GM23248 (cell line): ENCODE data around the gene MLN. TPM values are rescaled to one million over a fixed set of nuclear protein-coding genes. Genes with fewer than 3 reads are reported as not detected.

Experiments
- DNase-seq: peaks from one replicate; pipeline ENCODE4 v3.0.0-alpha.2; 2015
- H2AFZ ChIP-seq: fragments of 200-600 bp; sonication (generic); 2 replicates; pipeline ENCODE4 v1.6.1; 2016; ENCODE audit warnings: antibody characterized with exemption
- H3F3A ChIP-seq: fragments of 200-600 bp; sonication (generic); 2 replicates; pipeline ENCODE4 v1.6.1; 2016; ENCODE audit warnings: mild to moderate bottlenecking, antibody characterized with exemption, mixed run types; ENCODE audit not compliant: insufficient read depth
- H3K27ac ChIP-seq: fragments of 200-600 bp; sonication (generic); 2 replicates; pipeline ENCODE4 v1.5.1; 2016; ENCODE audit warnings: mild to moderate bottlenecking
- H3K27me3 ChIP-seq: fragments of 200-600 bp; sonication (generic); replicated peaks from 2 replicates; pipeline ENCODE4 v1.6.1; 2016; ENCODE audit warnings: mild to moderate bottlenecking; ENCODE audit not compliant: insufficient read depth
- H3K36me3 ChIP-seq: fragments of 200-600 bp; sonication (generic); 2 replicates; pipeline ENCODE4 v1.6.1; 2016; ENCODE audit warnings: low read depth, mild to moderate bottlenecking
- H3K4me1 ChIP-seq: fragments of 200-600 bp; sonication (generic); 2 replicates; pipeline ENCODE4 v1.6.1; 2016; ENCODE audit warnings: mild to moderate bottlenecking; ENCODE audit not compliant: insufficient read depth
- H3K4me2 ChIP-seq: fragments of 200-600 bp; sonication (generic); one replicate; pipeline ENCODE4 v1.6.1; 2016; ENCODE audit warnings: mild to moderate bottlenecking; ENCODE audit not compliant: unreplicated experiment
- H3K4me3 ChIP-seq: fragments of 200-600 bp; sonication (generic); 2 replicates; pipeline ENCODE4 v1.5.1; 2016; ENCODE audit warnings: mild to moderate bottlenecking
- H3K79me2 ChIP-seq: fragments of 200-600 bp; sonication (generic); 2 replicates; pipeline ENCODE4 v1.6.1; 2016; ENCODE audit warnings: mild to moderate bottlenecking; ENCODE audit not compliant: insufficient read depth
- H3K9ac ChIP-seq: fragments of 200-600 bp; sonication (generic); 2 replicates; pipeline ENCODE4 v1.6.1; 2016; ENCODE audit warnings: mild to moderate bottlenecking
- H3K9me2 ChIP-seq: fragments of 200-600 bp; sonication (generic); 2 replicates; pipeline ENCODE4 v1.6.1; 2016; ENCODE audit warnings: mixed run types, mild to moderate bottlenecking, moderate library complexity; ENCODE audit not compliant: insufficient read depth
- H3K9me3 ChIP-seq: fragments of 200-600 bp; sonication (generic); one replicate; pipeline ENCODE4 v1.6.1; 2017; ENCODE audit warnings: low read depth
- H4K20me1 ChIP-seq: fragments of 200-600 bp; sonication (generic); 2 replicates; pipeline ENCODE4 v1.6.0; 2016; ENCODE audit not compliant: insufficient read depth
- EZH2 ChIP-seq: fragments of 200-600 bp; sonication (generic); IDR thresholded peaks from 2 replicates; pipeline ENCODE4 v1.6.1; 2018; ENCODE audit warnings: antibody characterized with exemption, mild to moderate bottlenecking; ENCODE audit not compliant: insufficient read depth, poor library complexity, severe bottlenecking
- EZH2phosphoT487 ChIP-seq: fragments of 200-600 bp; sonication (generic); IDR thresholded peaks from 2 replicates; pipeline ENCODE4 v1.6.1; 2018; ENCODE audit warnings: antibody characterized with exemption, moderate library complexity, mild to moderate bottlenecking, low read depth; ENCODE audit not compliant: insufficient read depth
- WGBS, 2 experiments: methylation state at CpG; one replicate each; pipeline ENCODE4 v1.1.6; 2015 to 2017; ENCODE audit warnings: low lambda C conversion rate in 2 of 2, low coverage in 1 of 2; ENCODE audit errors: missing lambda C conversion rate in 2 of 2; 5-methylcytosine and 5-hydroxymethylcytosine counted together
- in situ Hi-C: fragments of 300-500 bp; cut with MboI; formaldehyde crosslinking; loops from 2 replicates; pipeline ENCODE4 v1.15.0; 2020
- polyA plus RNA-seq: library from polyadenylated mRNA; unstranded; fragments of >200 nt; fragmentation: Nextera tagmentation; extraction: Ambion mirVana; gene quantifications from 2 replicates; pipeline ENCODE4 v1.2.1, GENCODE V29; 2016
- total RNA-seq: library from RNA; depleted of rRNA; stranded (reverse); fragments of >200 nt; shearing (Covaris generic); gene quantifications from 2 replicates; pipeline ENCODE4 v1.2.3, GENCODE V29; 2014

The MLN gene
- total and polyA plus RNA-seq, 2 experiments from 2014 or later = not detected

GRCh38 chr6:33765368-33765767 is 38.4 kb downstream of the MLN start:
- in situ Hi-C loops = loop anchor here (10.0 kb wide), 2 partner anchors 181 to 389 kb away; partner anchors contain the start of gene BAK1
- Histone ChIP-seq H3K27ac (no peak overlapping the region), H3K4me2 (no peak overlapping the region), H3K9ac (no peak overlapping the region), H4K20me1 (no peaks in the 10 kb centered on the region), H3K4me1 (peaks cover 12% of the 10 kb centered on the region), H3K9me2 (no peaks in the 10 kb centered on the region), H3F3A (no peaks in the 10 kb centered on the region), H3K36me3 (no peaks in the 10 kb centered on the region), H3K79me2 (no peaks in the 10 kb centered on the region), H3K27me3 (no peaks in the 10 kb centered on the region), H2AFZ (no peak overlapping the region), H3K9me3 (no peaks in the 10 kb centered on the region), H3K4me3 (no peak overlapping the region)
- no peak for DNase-seq
- no peak for TF ChIP-seq EZH2
- no peak for TF ChIP-seq EZH2phosphoT487
- WGBS, 2 experiments = 91 to 97% methylated on average over 9 of the region's 9 CpGs

DNA sequence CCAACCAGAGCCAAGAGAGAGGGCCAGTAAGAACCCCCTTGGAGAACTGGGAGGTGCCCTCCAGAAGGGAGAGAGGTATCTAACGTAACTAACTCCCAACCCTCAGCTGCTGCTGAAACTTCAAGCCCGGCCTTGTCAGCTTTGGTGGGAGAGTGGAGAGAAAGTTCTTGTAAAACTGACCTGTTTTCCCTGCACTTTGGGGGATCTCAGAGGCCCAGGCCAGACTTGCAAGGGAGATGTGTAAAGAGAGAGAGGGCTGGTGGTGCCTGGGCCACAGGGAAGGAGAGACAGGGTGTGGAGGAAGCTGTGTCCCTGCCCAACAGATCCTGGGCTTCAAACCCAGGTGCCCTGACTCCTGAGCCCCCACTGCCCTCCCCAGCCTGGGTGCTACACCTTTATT is 39.8 kb downstream of the MLN start:
- H3K4me2 ChIP-seq = no peak overlapping the region
- no peaks in the 10 kb centered on the region for H3K9me3 ChIP-seq
- no peak for DNase-seq
- no peaks in the 10 kb centered on the region for H3K9me2 ChIP-seq
- H3K4me1 ChIP-seq = peaks cover 4% of the 10 kb centered on the region; the same call in 1 of the 2 replicates
- no peaks in the 10 kb centered on the region for H3K36me3 ChIP-seq
- no peak overlapping the region for H3K27ac ChIP-seq
- no peaks in the 10 kb centered on the region for H3K79me2 ChIP-seq
- no peaks in the 10 kb centered on the region for H3F3A ChIP-seq
- H3K9ac ChIP-seq = no peak overlapping the region
- in situ Hi-C loops = loop anchor here (10.0 kb wide), 2 partner anchors 179 to 391 kb away; partner anchors contain the start of gene BAK1
- H4K20me1 ChIP-seq = no peaks in the 10 kb centered on the region
- no peaks in the 10 kb centered on the region for H3K27me3 ChIP-seq
- 92 to 94% methylated on average over 2 of the region's 2 CpGs for WGBS, 2 experiments
- no peak for TF ChIP-seq EZH2phosphoT487
- no peak for TF ChIP-seq EZH2
- no peak overlapping the region for H3K4me3 ChIP-seq
- no peak overlapping the region for H2AFZ ChIP-seq

DNA sequence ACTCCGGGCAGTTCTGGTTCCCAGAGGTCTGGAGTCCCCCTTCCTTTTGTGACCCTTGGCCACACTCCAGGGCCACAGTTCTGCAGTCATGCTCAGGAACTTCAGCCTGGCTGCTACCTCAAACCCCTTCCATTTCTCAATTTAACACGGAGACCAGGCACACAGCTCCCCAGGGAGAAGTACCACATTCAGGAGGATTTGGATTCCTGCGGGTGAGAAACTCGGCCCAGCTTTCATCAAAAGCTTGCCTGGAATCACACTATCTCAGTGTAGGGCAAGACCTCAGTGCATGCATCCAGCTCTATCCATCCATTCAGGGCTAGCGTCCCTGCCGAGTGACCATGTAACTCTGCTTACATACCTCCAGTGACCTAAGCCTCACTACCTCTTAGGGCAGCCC is 40.3 kb downstream of the MLN start:
- 67 to 69% methylated on average over 6 of the region's 6 CpGs for WGBS, 2 experiments
- H3K79me2 ChIP-seq = no peaks in the 10 kb centered on the region
- no peak for DNase-seq
- H3K36me3 ChIP-seq = no peaks in the 10 kb centered on the region
- H3K9ac ChIP-seq = no peak overlapping the region
- H3K27ac ChIP-seq = no peak overlapping the region
- H3K4me3 ChIP-seq = no peak overlapping the region
- no peaks in the 10 kb centered on the region; the same call in 1 of the 2 replicates for H3K4me1 ChIP-seq
- no peaks in the 10 kb centered on the region for H3K9me3 ChIP-seq
- no peaks in the 10 kb centered on the region for H3K9me2 ChIP-seq
- no peaks in the 10 kb centered on the region for H3F3A ChIP-seq
- H4K20me1 ChIP-seq = no peaks in the 10 kb centered on the region
- H3K27me3 ChIP-seq = no peaks in the 10 kb centered on the region
- in situ Hi-C loops = loop anchor here (10.0 kb wide), 2 partner anchors 179 to 391 kb away; partner anchors contain the start of gene BAK1
- H2AFZ ChIP-seq = no peak overlapping the region
- TF ChIP-seq EZH2 (no peak), EZH2phosphoT487 (no peak)
- no peak overlapping the region for H3K4me2 ChIP-seq

DNA sequence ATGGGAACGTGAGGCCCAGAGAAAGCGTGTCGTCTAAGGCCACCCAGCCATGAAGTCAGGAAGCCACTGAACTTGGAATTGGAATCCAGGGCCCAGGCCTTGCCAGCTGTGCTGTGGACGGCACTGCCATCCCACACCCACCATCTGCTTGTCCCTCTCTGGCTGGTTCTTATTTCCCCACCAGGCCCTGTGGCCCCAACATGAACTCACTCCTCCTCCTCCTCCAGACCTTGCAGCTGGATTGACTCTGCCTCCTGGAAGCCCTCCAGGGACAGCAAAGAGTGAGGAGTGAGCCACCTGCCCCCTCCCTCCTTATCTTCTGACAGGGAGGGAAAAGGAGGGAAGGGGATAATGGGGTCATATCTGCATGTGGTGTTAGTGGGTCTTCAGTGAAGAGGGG is 41.1 kb downstream of the MLN start:
- no peaks in the 10 kb centered on the region for H4K20me1 ChIP-seq
- H3K4me3 ChIP-seq = no peak overlapping the region
- in situ Hi-C loops = loop anchor here (10.0 kb wide), 2 partner anchors 178 to 392 kb away; partner anchors contain the start of gene BAK1
- H3K9ac ChIP-seq = no peak overlapping the region
- no peaks in the 10 kb centered on the region for H3K36me3 ChIP-seq
- H3K9me3 ChIP-seq = no peaks in the 10 kb centered on the region
- H3K27me3 ChIP-seq = no peaks in the 10 kb centered on the region
- no peaks in the 10 kb centered on the region for H3K79me2 ChIP-seq
- WGBS, 2 experiments = 58% methylated on average over 4 of the region's 4 CpGs
- H3K9me2 ChIP-seq = no peaks in the 10 kb centered on the region
- H3K4me1 ChIP-seq = no peaks in the 10 kb centered on the region
- H3K4me2 ChIP-seq = no peak overlapping the region
- TF ChIP-seq EZH2 = no peak
- TF ChIP-seq EZH2phosphoT487 = no peak
- H3K27ac ChIP-seq = no peak overlapping the region
- H3F3A ChIP-seq = no peaks in the 10 kb centered on the region
- DNase-seq = peak; percentile 27
- no peak overlapping the region for H2AFZ ChIP-seq
